Measurements from ENCODE around the gene MYO9B.

Gene MYO9B

GRCh38 chr19:17111766-17112165 lies 36.2 kb downstream of the MYO9B start:
- in situ Hi-C loops (cut with HindIII; ENCODE audit: low sequenced_read_pairs): no loop called here
- no peak for DNase-seq (ENCODE audit: low read depth, low spot score)
- H3K4me3 ChIP-seq (ENCODE audit: low read depth, low read length): no peak overlapping the region
- no peak for TF ChIP-seq CTCF (IDR thresholded peaks at IDR 0.05; ENCODE audit: low read depth, low read length)

- TF ChIP-seq CTCF (IDR thresholded peaks at IDR 0.05; ENCODE audit: low read depth, low read length): no peak
- in situ Hi-C loops (cut with HindIII; ENCODE audit: low sequenced_read_pairs): no loop called here
- no peak overlapping the region for H3K4me3 ChIP-seq (ENCODE audit: low read depth, low read length)
- DNase-seq (ENCODE audit: low read depth, low spot score): no peak
These were observed 36.7 kb downstream of the MYO9B start for GRCh38 chr19:17112271-17112670.

GRCh38 chr19:17112700-17113099 lies 37.1 kb downstream of the MYO9B start:
- in situ Hi-C loops (cut with HindIII; ENCODE audit: low sequenced_read_pairs): no loop called here
- no peak overlapping the region for H3K4me3 ChIP-seq (ENCODE audit: low read depth, low read length)
- no peak for DNase-seq (ENCODE audit: low read depth, low spot score)
- TF ChIP-seq CTCF (IDR thresholded peaks at IDR 0.05; ENCODE audit: low read depth, low read length): no peak

- H3K4me3 ChIP-seq (ENCODE audit: low read depth, low read length): no peak overlapping the region
- no peak for TF ChIP-seq CTCF (IDR thresholded peaks at IDR 0.05; ENCODE audit: low read depth, low read length)
- in situ Hi-C loops (cut with HindIII; ENCODE audit: low sequenced_read_pairs): no loop called here
- no peak for DNase-seq (ENCODE audit: low read depth, low spot score)
These were observed 37.7 kb downstream of the MYO9B start for GRCh38 chr19:17113127-17113785.

- peak; percentile 44 for DNase-seq (ENCODE audit: low read depth, low spot score)
- in situ Hi-C loops (cut with HindIII; ENCODE audit: low sequenced_read_pairs): no loop called here
- no peak overlapping the region for H3K4me3 ChIP-seq (ENCODE audit: low read depth, low read length)
- TF ChIP-seq CTCF (IDR thresholded peaks at IDR 0.05; ENCODE audit: low read depth, low read length): no peak
These were observed 38.8 kb downstream of the MYO9B start for GRCh38 chr19:17114414-17114831.

- no peak for TF ChIP-seq CTCF (IDR thresholded peaks at IDR 0.05; ENCODE audit: low read depth, low read length)
- H3K4me3 ChIP-seq (ENCODE audit: low read depth, low read length): no peak overlapping the region
- no peak for DNase-seq (ENCODE audit: low read depth, low spot score)
- in situ Hi-C loops (cut with HindIII; ENCODE audit: low sequenced_read_pairs): no loop called here
These were observed 41.6 kb downstream of the MYO9B start for GRCh38 chr19:17116996-17117702.
